Uterus (tissue), 4 donors: ENCODE results near the gene DOCK1. TPM values are rescaled to one million over a fixed set of nuclear protein-coding genes. Genes with fewer than 3 reads are reported as not detected.

Source experiments
- DNase-seq, 2 donors: peaks; one replicate each; pipeline ENCODE4 v3.0.0-alpha.2; 2019 to 2020
- H3K27ac ChIP-seq, 2 donors: fragments of 200-600 bp; sonication (generic); 1 replicate in 1 of 2; 2 replicates in 1 of 2; pipeline ENCODE4 v1.5.1; 2016 to 2018
- H3K27me3 ChIP-seq, 2 donors: fragments of 200-600 bp; sonication (generic); one replicate each; pipeline ENCODE4 v1.5.1; 2018 to 2019; ENCODE audit warnings: control low read depth in 1 of 2
- H3K36me3 ChIP-seq, 2 donors: fragments of 200-600 bp; sonication (generic); one replicate each; pipeline ENCODE4 v1.5.1; 2019; ENCODE audit warnings: control low read depth in 1 of 2
- H3K4me1 ChIP-seq, 2 donors: fragments of 200-600 bp; sonication (generic); one replicate each; pipeline ENCODE4 v1.5.1; 2018 to 2019; ENCODE audit warnings: control low read depth in 1 of 2
- H3K4me3 ChIP-seq, 2 donors: fragments of 200-600 bp; sonication (generic); 1 replicate in 1 of 2; 2 replicates in 1 of 2; pipeline ENCODE4 v1.5.1; 2018 to 2019; ENCODE audit warnings: mild to moderate bottlenecking in 1 of 2
- H3K9me3 ChIP-seq, 2 donors: fragments of 200-600 bp; sonication (generic); one replicate each; pipeline ENCODE4 v1.5.1; 2019; ENCODE audit warnings: control low read depth in 1 of 2
- CTCF ChIP-seq, 4 experiments: fragments of 200-600 bp in 2 of 4; fragments of 450-650 bp in 2 of 4; sonication (generic) in 2 of 4; IDR thresholded peaks; one replicate each; pipeline ENCODE4 v1.5.1; 2016 to 2019; ENCODE audit warnings: antibody characterized with exemption in 4 of 4, mild to moderate bottlenecking in 2 of 4, moderate library complexity in 1 of 4
- POLR2A ChIP-seq, 2 donors: fragments of 450-650 bp; IDR thresholded peaks; one replicate each; pipeline ENCODE4 v1.6.1; 2016; ENCODE audit warnings: antibody characterized with exemption in 2 of 2, mild to moderate bottlenecking in 1 of 2, moderate library complexity in 1 of 2
- intact Hi-C: fragments of 100-400 bp; cut with DNase I; formaldehyde crosslinking; loops from one replicate; pipeline ENCODE4 v1.15.1; 2023; ENCODE audit warnings: low total_unique reads
- total RNA-seq, 4 donors: library from RNA; depleted of rRNA in 3 of 4; stranded (reverse); fragments of >200 nt in 3 of 4; gene quantifications; one replicate each; pipeline versions ENCODE4 v1.1.0 to v1.2.4, GENCODE V29; 2014 to 2023
- donor health status: DM: yes; HTN: yes; CAD: no.

Gene DOCK1
- total RNA-seq, 4 donors from 2014 or later = 15.6 to 130 (median 65.0) TPM

DNA sequence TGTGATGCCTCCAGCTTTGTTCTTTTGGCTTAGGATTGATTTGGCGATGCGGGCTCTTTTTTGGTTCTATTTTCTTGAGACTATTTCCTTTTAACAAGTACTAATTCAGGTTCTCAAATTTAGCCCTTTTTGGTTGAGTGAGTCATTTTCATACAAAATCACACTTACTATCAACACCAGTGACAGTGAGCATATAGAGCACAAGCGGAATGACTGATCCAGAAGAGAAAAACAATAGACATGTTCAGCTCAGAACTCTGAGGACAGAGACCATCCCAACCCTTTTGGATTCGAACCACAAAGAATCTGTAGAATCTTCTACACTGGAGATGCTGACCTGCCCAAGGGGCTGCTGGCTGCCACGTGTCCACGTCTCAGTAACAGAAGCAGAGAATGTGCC lies 347.6 kb downstream of the DOCK1 start:
- Histone ChIP-seq H3K4me3 (no peak overlapping the region), H3K9me3 (no peaks in the 10 kb centered on the region), H3K4me1 (no peaks in the 10 kb centered on the region), H3K27ac (no peak overlapping the region), H3K36me3 (no peaks in the 10 kb centered on the region), H3K27me3 (no peaks in the 10 kb centered on the region)
- intact Hi-C loops = no loop called here
- no peak for DNase-seq
- no peak for TF ChIP-seq CTCF (IDR thresholded peaks at IDR 0.05)
- TF ChIP-seq POLR2A (IDR thresholded peaks at IDR 0.05) = no peak

DNA sequence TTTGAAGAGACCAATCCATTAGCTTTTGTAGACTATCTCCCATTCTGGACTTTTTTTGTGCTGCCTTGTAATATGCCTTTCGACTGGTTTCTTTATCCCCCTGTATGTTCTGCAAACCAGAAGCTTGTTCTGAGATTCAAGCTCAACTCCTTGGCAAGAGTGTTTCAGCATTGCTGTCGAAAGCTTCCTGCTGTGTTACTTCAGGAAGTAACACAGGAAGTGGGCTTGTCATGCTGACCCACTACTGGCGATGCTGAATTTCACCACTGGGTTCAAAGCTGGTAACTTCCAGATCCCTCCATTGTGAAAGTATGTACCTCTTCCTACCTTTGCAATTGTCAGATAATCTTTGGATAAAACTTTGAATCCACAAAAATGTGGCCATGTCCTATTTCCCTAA lies 349.0 kb downstream of the DOCK1 start:
- H3K4me1 ChIP-seq = no peaks in the 10 kb centered on the region
- H3K36me3 ChIP-seq = no peaks in the 10 kb centered on the region
- H3K4me3 ChIP-seq = no peak overlapping the region
- intact Hi-C loops = no loop called here
- TF ChIP-seq CTCF (IDR thresholded peaks at IDR 0.05) (no peak), POLR2A (IDR thresholded peaks at IDR 0.05) (no peak)
- no peaks in the 10 kb centered on the region for H3K27me3 ChIP-seq
- H3K27ac ChIP-seq = no peak overlapping the region
- no peaks in the 10 kb centered on the region for H3K9me3 ChIP-seq
- DNase-seq = no peak

- Histone ChIP-seq H3K4me1 (no peaks in the 10 kb centered on the region), H3K27ac (no peak overlapping the region), H3K36me3 (no peaks in the 10 kb centered on the region), H3K27me3 (no peaks in the 10 kb centered on the region), H3K4me3 (no peak overlapping the region), H3K9me3 (no peaks in the 10 kb centered on the region)
- DNase-seq = no peak
- intact Hi-C loops = no loop called here
- TF ChIP-seq POLR2A (IDR thresholded peaks at IDR 0.05) (no peak), CTCF (IDR thresholded peaks at IDR 0.05) (no peak)
These were observed 352.2 kb downstream of the DOCK1 start for GRCh38 chr10:127257395-127257794.

DNA sequence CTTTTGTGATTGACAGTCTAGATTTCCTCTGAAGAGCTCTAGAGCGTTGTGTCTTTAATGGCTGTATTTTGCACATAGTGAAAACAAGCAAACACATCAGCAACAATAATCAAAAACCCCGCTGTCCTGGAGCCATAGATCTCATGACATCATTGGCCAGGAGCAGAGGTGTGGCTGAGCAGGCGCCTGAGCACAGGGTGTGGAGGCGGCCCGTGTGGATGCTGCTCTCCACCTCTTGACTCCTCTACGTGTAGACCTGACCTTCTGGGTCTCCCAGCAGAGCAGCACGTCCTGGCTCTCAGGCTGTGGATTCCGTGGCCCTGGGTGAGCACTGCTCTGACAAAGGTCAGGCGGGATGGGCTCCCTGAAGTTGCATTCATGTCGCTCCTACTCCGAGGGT lies 354.1 kb downstream of the DOCK1 start:
- Histone ChIP-seq H3K27me3 (no peaks in the 10 kb centered on the region), H3K4me1 (no peaks in the 10 kb centered on the region), H3K4me3 (no peak overlapping the region), H3K9me3 (no peaks in the 10 kb centered on the region), H3K27ac (no peak overlapping the region), H3K36me3 (no peaks in the 10 kb centered on the region)
- intact Hi-C loops = no loop called here
- DNase-seq = no peak
- no peak for TF ChIP-seq CTCF (IDR thresholded peaks at IDR 0.05)
- no peak for TF ChIP-seq POLR2A (IDR thresholded peaks at IDR 0.05)

DNA sequence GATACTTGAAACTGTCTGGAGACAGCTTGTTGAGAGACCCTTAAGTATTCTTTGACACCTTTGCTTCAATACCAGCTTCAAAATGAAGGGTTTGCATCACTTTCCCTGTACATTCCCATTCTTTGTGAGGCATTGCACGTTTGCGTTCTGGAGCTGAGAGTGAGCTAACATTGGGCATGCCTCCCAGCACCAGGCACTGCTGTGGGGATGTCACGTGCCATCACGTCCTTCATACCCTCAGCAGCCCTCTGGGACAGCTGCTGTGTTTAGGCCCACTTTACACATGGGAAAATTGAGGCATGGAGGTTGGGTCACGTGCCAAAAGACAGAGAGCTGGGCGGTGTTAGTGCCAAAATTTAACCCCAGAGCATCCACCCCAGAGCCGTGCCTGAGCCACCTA lies 357.4 kb downstream of the DOCK1 start:
- Histone ChIP-seq H3K4me1 (no peaks in the 10 kb centered on the region), H3K4me3 (no peak overlapping the region), H3K9me3 (no peaks in the 10 kb centered on the region), H3K36me3 (no peaks in the 10 kb centered on the region), H3K27me3 (no peaks in the 10 kb centered on the region), H3K27ac (no peak overlapping the region)
- intact Hi-C loops = no loop called here
- TF ChIP-seq CTCF (IDR thresholded peaks at IDR 0.05) = no peak
- no peak for TF ChIP-seq POLR2A (IDR thresholded peaks at IDR 0.05)
- DNase-seq = no peak
